ENCODE results near the gene STX2. TPM values are rescaled to one million over a fixed set of nuclear protein-coding genes. Genes with fewer than 3 reads are reported as not detected.

Gene STX2
- total and polyA plus RNA-seq, 2 donors (not counting 3 experiments of a cell fraction or from before 2014, with no cell fraction given), result 26.2 to 32.6 TPM

GRCh38 chr12:130804216-130804615 is 34.8 kb downstream of the STX2 start:
- Histone ChIP-seq H3K27me3 (ENCODE audit: control insufficient read depth in 2 of 2, insufficient read depth in 2 of 2, low read length in 2 of 2) (no peaks in the 10 kb centered on the region), H3K9ac (replicated peaks; ENCODE audit: extremely low read depth, insufficient read depth, low read length) (no peak overlapping the region), H3K4me2 (ENCODE audit: insufficient read depth, low read length) (no peak overlapping the region), H3K9me3 (replicated peaks; ENCODE audit: control insufficient read depth, insufficient read depth, low read length) (no peaks in the 10 kb centered on the region), H3K4me3 (replicated peaks in 1 of 3; ENCODE audit: insufficient read depth in 1 of 3, low read depth in 1 of 3, low read length in 3 of 3) (no peak overlapping the region), H3K4me1 (ENCODE audit: control insufficient read depth, extremely low read depth, insufficient read depth, low read length) (no peaks in the 10 kb centered on the region), H3K27ac (ENCODE audit: insufficient read depth, low read depth, low read length) (no peak overlapping the region), H3K9me1 (replicated peaks; ENCODE audit: control insufficient read depth, extremely low read depth, insufficient read depth, low read length) (no peaks in the 10 kb centered on the region), H4K20me1 (replicated peaks; ENCODE audit: control insufficient read depth, extremely low read depth, insufficient read depth, low read length) (no peaks in the 10 kb centered on the region), H3K36me3 (ENCODE audit: control insufficient read depth in 2 of 2, extremely low read depth in 1 of 2, insufficient read depth in 2 of 2, low read length in 2 of 2) (peaks cover 13 to 14% of the 10 kb centered on the region in 2 experiments), H3K79me2 (ENCODE audit: control insufficient read depth, insufficient read depth, low read length) (no peaks in the 10 kb centered on the region), H2AFZ (ENCODE audit: low read depth, low read length) (no peak overlapping the region)
- intact Hi-C loops (cut with micrococcal nuclease) (no loop called here), dilution Hi-C loops (cut with MboI; ENCODE audit: extremely low pct_ligation_motif_present, low sequenced_read_pairs) (no loop called here)
- DNase-seq (ENCODE audit: low read depth, low spot score) (no peak), FAIRE-seq (no peak)
- POLR2A ChIA-PET, result no interaction called here
- no peak for TF ChIP-seq POLR2A (IDR thresholded peaks at IDR 0.05; ENCODE audit: low read depth, low read length)
- TF ChIP-seq GATA2 (IDR thresholded peaks at IDR 0.05; ENCODE audit: insufficient read depth, insufficient read length, low read depth, low read length), result no peak
- no peak for TF ChIP-seq EZH2 (IDR thresholded peaks at IDR 0.05; ENCODE audit: borderline replicate concordance, low read depth, low read length, severe bottlenecking)
- no peak for TF ChIP-seq FOS (IDR thresholded peaks at IDR 0.05; ENCODE audit: borderline replicate concordance, insufficient read depth, low read length)
- no peak for TF ChIP-seq POLR2AphosphoS5 (IDR thresholded peaks at IDR 0.05; ENCODE audit: insufficient read depth, low read depth, low read length)
- TF ChIP-seq MAX (IDR thresholded peaks at IDR 0.05; ENCODE audit: insufficient read depth, insufficient read length), result no peak
- TF ChIP-seq CTCF (IDR thresholded peaks at IDR 0.05; ENCODE audit: extremely low read depth in 1 of 2, insufficient read depth in 1 of 2, low read depth in 1 of 2, low read length in 2 of 2), result no peak
- no peak for TF ChIP-seq MYC (IDR thresholded peaks at IDR 0.05; ENCODE audit: low read depth, low read length)
- TF ChIP-seq JUN (IDR thresholded peaks at IDR 0.05; ENCODE audit: borderline replicate concordance, insufficient read depth, insufficient read length, low read depth), result no peak
- BruUV-seq (replicated peaks), result no TSS peak
- CTCF ChIA-PET, result interaction anchor here (1.4 kb wide), 1 partner anchor 13 kb away, joined by 5 read pairs; no protein-coding TSS in a partner anchor
